NB4 (cell line): ENCODE measurements around the gene EXD3.

Experiments
- MYC ChIP-seq: IDR thresholded peaks from 2 replicates; pipeline ENCODE4 v1.6.1; 2011; ENCODE audit warnings: low read depth, low read length
- POLR2A ChIP-seq: IDR thresholded peaks from 2 replicates; pipeline ENCODE4 v1.6.1; 2011; ENCODE audit warnings: mild to moderate bottlenecking; ENCODE audit not compliant: insufficient read length; ENCODE audit errors: extremely low read depth
- TF ChIP-seq, protein P1 (sequence below): IDR thresholded peaks from one replicate; pipeline ENCODE4 v1.5.1; 2012; ENCODE audit warnings: low read depth, low read length
- TF ChIP-seq, protein P2 (sequence below): IDR thresholded peaks from 2 replicates; pipeline ENCODE4 v1.6.1; 2011; ENCODE audit warnings: low read depth, low read length

DNA sequence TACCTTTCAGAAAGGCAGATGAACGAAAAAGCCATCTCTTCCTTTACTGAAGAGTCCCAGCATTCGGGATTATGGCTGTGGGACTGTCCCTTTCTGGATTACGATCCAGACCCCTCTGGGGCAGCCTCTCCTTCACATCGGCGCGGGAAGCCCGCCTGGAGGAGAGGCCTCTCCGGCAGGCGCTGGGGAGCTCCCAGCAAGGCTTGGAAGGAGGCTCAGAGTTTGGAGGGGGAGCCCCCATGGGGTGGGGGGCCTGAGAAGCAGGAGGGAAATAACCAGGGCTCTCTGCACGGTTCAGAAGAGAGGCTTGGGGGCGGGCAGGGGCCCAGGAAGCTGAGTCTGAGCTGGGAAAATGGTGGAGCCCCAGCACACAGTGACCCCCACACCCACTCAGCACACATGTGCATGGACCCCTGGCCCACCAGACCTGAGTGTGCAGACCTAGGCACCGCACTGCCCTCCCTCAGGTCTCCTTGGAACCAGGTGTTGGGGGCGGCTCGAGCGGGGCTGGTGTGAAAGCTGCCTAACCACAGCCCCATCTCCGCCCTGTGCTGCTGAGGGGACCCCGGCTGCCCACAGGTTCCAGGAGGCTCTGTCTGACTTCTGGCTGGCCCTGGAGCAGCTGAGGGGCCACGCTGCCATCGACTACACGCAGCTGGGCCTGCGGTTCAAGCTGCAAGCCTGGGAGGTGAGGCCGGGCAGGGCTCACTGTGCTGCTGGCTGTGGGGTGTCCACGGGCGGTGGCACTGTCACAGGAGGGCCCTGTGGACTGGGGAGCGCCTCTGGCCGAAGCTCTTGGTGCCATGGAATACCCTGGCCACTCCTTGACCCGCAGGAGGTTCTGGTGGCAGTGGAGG is 4.7 kb upstream of the EXD3 start:
- TF ChIP-seq, protein P1, sequence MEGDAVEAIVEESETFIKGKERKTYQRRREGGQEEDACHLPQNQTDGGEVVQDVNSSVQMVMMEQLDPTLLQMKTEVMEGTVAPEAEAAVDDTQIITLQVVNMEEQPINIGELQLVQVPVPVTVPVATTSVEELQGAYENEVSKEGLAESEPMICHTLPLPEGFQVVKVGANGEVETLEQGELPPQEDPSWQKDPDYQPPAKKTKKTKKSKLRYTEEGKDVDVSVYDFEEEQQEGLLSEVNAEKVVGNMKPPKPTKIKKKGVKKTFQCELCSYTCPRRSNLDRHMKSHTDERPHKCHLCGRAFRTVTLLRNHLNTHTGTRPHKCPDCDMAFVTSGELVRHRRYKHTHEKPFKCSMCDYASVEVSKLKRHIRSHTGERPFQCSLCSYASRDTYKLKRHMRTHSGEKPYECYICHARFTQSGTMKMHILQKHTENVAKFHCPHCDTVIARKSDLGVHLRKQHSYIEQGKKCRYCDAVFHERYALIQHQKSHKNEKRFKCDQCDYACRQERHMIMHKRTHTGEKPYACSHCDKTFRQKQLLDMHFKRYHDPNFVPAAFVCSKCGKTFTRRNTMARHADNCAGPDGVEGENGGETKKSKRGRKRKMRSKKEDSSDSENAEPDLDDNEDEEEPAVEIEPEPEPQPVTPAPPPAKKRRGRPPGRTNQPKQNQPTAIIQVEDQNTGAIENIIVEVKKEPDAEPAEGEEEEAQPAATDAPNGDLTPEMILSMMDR: no peak
- TF ChIP-seq POLR2A (no peak), MYC (no peak)
- TF ChIP-seq, protein P2, sequence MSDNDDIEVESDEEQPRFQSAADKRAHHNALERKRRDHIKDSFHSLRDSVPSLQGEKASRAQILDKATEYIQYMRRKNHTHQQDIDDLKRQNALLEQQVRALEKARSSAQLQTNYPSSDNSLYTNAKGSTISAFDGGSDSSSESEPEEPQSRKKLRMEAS: no peak
